Neural cell (in vitro differentiated cells): ENCODE data around the gene GIPC1. TPM values are rescaled to one million over a fixed set of nuclear protein-coding genes. Genes with fewer than 3 reads are reported as not detected.

Experiments
- H2AFZ ChIP-seq: fragments of 200-600, 300-800 bp; sonication (generic), shearing (Covaris generic); 2 replicates; pipeline ENCODE4 v1.6.0; 2014; ENCODE audit warnings: low read depth, mild to moderate bottlenecking, antibody characterized with exemption, low read length, moderate library complexity
- H3F3A ChIP-seq: fragments of 200-600 bp; shearing (Covaris generic); 2 replicates; pipeline ENCODE4 v1.6.1; 2016; ENCODE audit warnings: mild to moderate bottlenecking, moderate library complexity, mixed read lengths, antibody characterized with exemption, low read length; ENCODE audit not compliant: insufficient read depth, poor library complexity, severe bottlenecking
- H3K27ac ChIP-seq: fragments of 200-600, 300-800 bp; sonication (generic), shearing (Covaris generic); 2 replicates; pipeline ENCODE4 v1.5.1; 2014; ENCODE audit warnings: mild to moderate bottlenecking, low read length, moderate library complexity
- H3K27me3 ChIP-seq: fragments of 300-800, 200-600 bp; sonication (generic), shearing (Covaris generic); 2 replicates; pipeline ENCODE4 v1.6.0; 2014; ENCODE audit warnings: mild to moderate bottlenecking, low read depth, low read length, moderate library complexity; ENCODE audit not compliant: insufficient read depth
- H3K36me3 ChIP-seq: fragments of 300-800, 200-600 bp; sonication (generic), shearing (Covaris generic); 2 replicates; pipeline ENCODE4 v1.5.1; 2014; ENCODE audit warnings: mild to moderate bottlenecking, antibody characterized with exemption, low read length, moderate library complexity; ENCODE audit not compliant: insufficient read depth
- H3K4me2 ChIP-seq: fragments of 300-800, 200-600 bp; sonication (generic), shearing (Covaris generic); 2 replicates; pipeline ENCODE4 v1.6.0; 2014; ENCODE audit warnings: mild to moderate bottlenecking, low read length
- H3K4me3 ChIP-seq: fragments of 300-800, 200-600 bp; sonication (generic), shearing (Covaris generic); 2 replicates; pipeline ENCODE4 v1.5.1; 2014; ENCODE audit warnings: mild to moderate bottlenecking, low read length, moderate library complexity
- H3K79me2 ChIP-seq: fragments of 200-600 bp; shearing (Covaris generic); replicated peaks from 2 replicates; pipeline ENCODE4 v1.6.0; 2014; ENCODE audit warnings: mild to moderate bottlenecking, low read length, moderate library complexity; ENCODE audit not compliant: insufficient read depth
- H3K9ac ChIP-seq: fragments of 300-800, 200-600 bp; sonication (generic), shearing (Covaris generic); 2 replicates; pipeline ENCODE4 v1.6.1; 2016; ENCODE audit warnings: mild to moderate bottlenecking, low read length, mixed read lengths
- H3K9me2 ChIP-seq: fragments of 200-600 bp; shearing (Covaris generic); 2 replicates; pipeline ENCODE4 v1.6.1; 2016; ENCODE audit warnings: mild to moderate bottlenecking, low read length, mixed read lengths; ENCODE audit not compliant: insufficient read depth
- H3K9me3 ChIP-seq: fragments of 200-600, 300-800 bp; sonication (generic), shearing (Covaris generic); 2 replicates; pipeline ENCODE4 v1.6.1; 2016; ENCODE audit warnings: mild to moderate bottlenecking, mixed run types, low read length, moderate library complexity, mixed read lengths
- H4K20me1 ChIP-seq: fragments of 200-600 bp; shearing (Covaris generic); 2 replicates; pipeline ENCODE4 v1.6.1; 2016; ENCODE audit warnings: mild to moderate bottlenecking, mixed run types; ENCODE audit not compliant: insufficient read depth
- CTCF ChIP-seq: fragments of 450-650 bp; IDR thresholded peaks from 2 replicates; pipeline ENCODE4 v1.5.1; 2014; ENCODE audit warnings: antibody characterized with exemption, mild to moderate bottlenecking, moderate library complexity; ENCODE audit not compliant: poor library complexity, severe bottlenecking
- EP300 ChIP-seq: fragments of 450-650 bp; conservative IDR thresholded peaks from 2 replicates; pipeline ENCODE4 v1.6.1; 2014; ENCODE audit warnings: antibody characterized with exemption, mild to moderate bottlenecking, moderate library complexity; ENCODE audit not compliant: poor library complexity, severe bottlenecking
- EZH2 ChIP-seq: fragments of 200-600, 300-800 bp; shearing (Covaris generic), sonication (generic); IDR thresholded peaks from 2 replicates; pipeline ENCODE4 v1.6.1; 2014; ENCODE audit warnings: antibody characterized with exemption, low read length, borderline replicate concordance, mild to moderate bottlenecking; ENCODE audit not compliant: insufficient read depth, poor library complexity, severe bottlenecking
- MXI1 ChIP-seq: fragments of 450-650 bp; conservative IDR thresholded peaks from 2 replicates; pipeline ENCODE4 v1.6.1; 2014; ENCODE audit warnings: antibody characterized with exemption, mild to moderate bottlenecking; ENCODE audit not compliant: poor library complexity, severe bottlenecking
- POLR2AphosphoS5 ChIP-seq: IDR thresholded peaks from 2 replicates; pipeline ENCODE4 v1.6.1; 2012
- RAD21 ChIP-seq: fragments of 450-650 bp; conservative IDR thresholded peaks from 2 replicates; pipeline ENCODE4 v1.6.1; 2014; ENCODE audit warnings: antibody characterized with exemption, mild to moderate bottlenecking, moderate library complexity
- REST ChIP-seq: IDR thresholded peaks from 2 replicates; pipeline ENCODE4 v1.6.1; 2012; ENCODE audit warnings: borderline replicate concordance
- SMC3 ChIP-seq: fragments of 450-650 bp; conservative IDR thresholded peaks from 2 replicates; pipeline ENCODE4 v1.6.1; 2014; ENCODE audit warnings: antibody characterized with exemption, mild to moderate bottlenecking, moderate library complexity; ENCODE audit not compliant: poor library complexity
- TAF1 ChIP-seq: IDR thresholded peaks from 2 replicates; pipeline ENCODE4 v1.6.1; 2012; ENCODE audit warnings: low read depth
- polyA plus RNA-seq: library from polyadenylated mRNA; depleted of rRNA; stranded (reverse); fragments of >200 nt; gene quantifications from 2 replicates; pipeline ENCODE4 v1.2.3, GENCODE V29; 2014

Gene GIPC1
- polyA plus RNA-seq, 1 donor from 2014 or later: 128 TPM

GRCh38 chr19:14517446-14517839 is 21.5 kb upstream of the GIPC1 start:
- H3F3A ChIP-seq: no peaks in the 10 kb centered on the region
- no peak for TF ChIP-seq EZH2
- no peak for TF ChIP-seq EP300
- no peak for TF ChIP-seq RAD21
- TF ChIP-seq MXI1: no peak
- TF ChIP-seq CTCF: no peak
- no peak for TF ChIP-seq POLR2AphosphoS5
- no peak for TF ChIP-seq REST
- TF ChIP-seq SMC3: no peak
- no peak for TF ChIP-seq TAF1
- peak overlapping the region; percentile 86 for H3K4me2 ChIP-seq
- no peaks in the 10 kb centered on the region for H4K20me1 ChIP-seq
- peak overlapping the region; percentile 89 for H3K9ac ChIP-seq
- H2AFZ ChIP-seq: no peak overlapping the region
- H3K27me3 ChIP-seq: no peaks in the 10 kb centered on the region
- no peaks in the 10 kb centered on the region for H3K36me3 ChIP-seq
- H3K9me2 ChIP-seq: no peaks in the 10 kb centered on the region
- H3K4me3 ChIP-seq: peak overlapping the region; percentile 91
- H3K27ac ChIP-seq: peak overlapping the region; percentile 90
- no peaks in the 10 kb centered on the region for H3K9me3 ChIP-seq
- H3K79me2 ChIP-seq: peaks cover 21% of the 10 kb centered on the region

- peak overlapping the region; percentile 90 for H3K27ac ChIP-seq
- no peak for TF ChIP-seq EZH2
- no peak for TF ChIP-seq SMC3
- no peak for TF ChIP-seq CTCF
- no peak for TF ChIP-seq MXI1
- TF ChIP-seq TAF1: no peak
- TF ChIP-seq POLR2AphosphoS5: no peak
- no peak for TF ChIP-seq REST
- TF ChIP-seq EP300: no peak
- TF ChIP-seq RAD21: no peak
Measured at GRCh38 chr19:14516746-14517438, 21.0 kb upstream of the GIPC1 start.

More at GRCh38 chr19:14516746-14517438, 21.0 kb upstream of the GIPC1 start:
- Histone ChIP-seq H3K9me2 (no peaks in the 10 kb centered on the region), H3K27me3 (no peaks in the 10 kb centered on the region), H3K4me2 (peak overlapping the region; percentile 86), H3K36me3 (no peaks in the 10 kb centered on the region), H2AFZ (no peak overlapping the region), H3F3A (no peaks in the 10 kb centered on the region), H3K79me2 (peaks cover 21% of the 10 kb centered on the region), H4K20me1 (no peaks in the 10 kb centered on the region), H3K9me3 (no peaks in the 10 kb centered on the region), H3K4me3 (peak overlapping the region; percentile 91), H3K9ac (peak overlapping the region; percentile 89)
